ENCODE measurements around the gene ZFP91. TPM values are rescaled to one million over a fixed set of nuclear protein-coding genes. Genes with fewer than 3 reads are reported as not detected.

The ZFP91 gene
- total and polyA plus RNA-seq, 2 experiments from 2014 or later: 21.4 to 59.0 TPM

GRCh38 chr11:58654908-58655296, 76.0 kb downstream of the ZFP91 start:
- H3K9me3 ChIP-seq (ENCODE audit: low read depth): no peaks in the 10 kb centered on the region
- no peak overlapping the region for H3K27ac ChIP-seq
- H2AFZ ChIP-seq: no peak overlapping the region
- no peak overlapping the region for H3K9ac ChIP-seq
- in situ Hi-C loops (cut with MboI): loop anchor here (10.0 kb wide), 1 partner anchor 130 kb away; no protein-coding TSS in a partner anchor
- WGBS, 2 experiments (ENCODE audit: low coverage in 1 of 2, low lambda C conversion rate in 2 of 2, missing lambda C conversion rate in 2 of 2): 95% methylated on average over 1 of the region's 1 CpG
- no peaks in the 10 kb centered on the region for H3K9me2 ChIP-seq (ENCODE audit: insufficient read depth)
- H4K20me1 ChIP-seq (ENCODE audit: insufficient read depth): no peaks in the 10 kb centered on the region
- no peaks in the 10 kb centered on the region for H3F3A ChIP-seq (ENCODE audit: insufficient read depth)
- no peaks in the 10 kb centered on the region for H3K79me2 ChIP-seq (ENCODE audit: insufficient read depth)
- no peaks in the 10 kb centered on the region for H3K4me1 ChIP-seq (ENCODE audit: insufficient read depth)
- no peak overlapping the region for H3K4me2 ChIP-seq (ENCODE audit: unreplicated experiment)
- H3K36me3 ChIP-seq (ENCODE audit: low read depth): no peaks in the 10 kb centered on the region
- no peaks in the 10 kb centered on the region for H3K27me3 ChIP-seq (replicated peaks; ENCODE audit: insufficient read depth)
- TF ChIP-seq EZH2phosphoT487 (IDR thresholded peaks at IDR 0.05; ENCODE audit: insufficient read depth, low read depth) (no peak), EZH2 (IDR thresholded peaks at IDR 0.05; ENCODE audit: insufficient read depth, poor library complexity, severe bottlenecking) (no peak)
- H3K4me3 ChIP-seq: no peak overlapping the region
- DNase-seq: no peak

- TF ChIP-seq EZH2phosphoT487 (IDR thresholded peaks at IDR 0.05; ENCODE audit: insufficient read depth, low read depth) (no peak), EZH2 (IDR thresholded peaks at IDR 0.05; ENCODE audit: insufficient read depth, poor library complexity, severe bottlenecking) (no peak)
- no peak overlapping the region for H3K4me3 ChIP-seq
- H3K36me3 ChIP-seq (ENCODE audit: low read depth): no peaks in the 10 kb centered on the region
- in situ Hi-C loops (cut with MboI): loop anchor here (10.0 kb wide), 1 partner anchor 128 kb away; no protein-coding TSS in a partner anchor
- H3K9me3 ChIP-seq (ENCODE audit: low read depth): no peaks in the 10 kb centered on the region
- H4K20me1 ChIP-seq (ENCODE audit: insufficient read depth): no peaks in the 10 kb centered on the region
- H3K79me2 ChIP-seq (ENCODE audit: insufficient read depth): no peaks in the 10 kb centered on the region
- 92 to 100% methylated on average over 2 of the region's 2 CpGs for WGBS, 2 experiments (ENCODE audit: low coverage in 1 of 2, low lambda C conversion rate in 2 of 2, missing lambda C conversion rate in 2 of 2)
- H3K9ac ChIP-seq: no peak overlapping the region
- no peak for DNase-seq
- no peak overlapping the region for H3K4me2 ChIP-seq (ENCODE audit: unreplicated experiment)
- no peak overlapping the region for H3K27ac ChIP-seq
- no peaks in the 10 kb centered on the region for H3K4me1 ChIP-seq (ENCODE audit: insufficient read depth)
- H3K27me3 ChIP-seq (replicated peaks; ENCODE audit: insufficient read depth): no peaks in the 10 kb centered on the region
- no peak overlapping the region for H2AFZ ChIP-seq
- H3F3A ChIP-seq (ENCODE audit: insufficient read depth): no peaks in the 10 kb centered on the region
- no peaks in the 10 kb centered on the region for H3K9me2 ChIP-seq (ENCODE audit: insufficient read depth)
These were observed 77.5 kb downstream of the ZFP91 start for GRCh38 chr11:58656348-58656747.

- TF ChIP-seq EZH2phosphoT487 (IDR thresholded peaks at IDR 0.05; ENCODE audit: insufficient read depth, low read depth) (no peak), EZH2 (IDR thresholded peaks at IDR 0.05; ENCODE audit: insufficient read depth, poor library complexity, severe bottlenecking) (no peak)
These were observed 79.8 kb downstream of the ZFP91 start for GRCh38 chr11:58658623-58659022.

GRCh38 chr11:58659404-58659803, 80.5 kb downstream of the ZFP91 start:
- TF ChIP-seq EZH2 (IDR thresholded peaks at IDR 0.05; ENCODE audit: insufficient read depth, poor library complexity, severe bottlenecking): no peak
- TF ChIP-seq EZH2phosphoT487 (IDR thresholded peaks at IDR 0.05; ENCODE audit: insufficient read depth, low read depth): no peak
- no peaks in the 10 kb centered on the region; the same call in 1 of the 2 replicates for H3K27me3 ChIP-seq (replicated peaks; ENCODE audit: insufficient read depth)
- no peak overlapping the region for H3K9ac ChIP-seq
- in situ Hi-C loops (cut with MboI): loop anchor here (10.0 kb wide), 1 partner anchor 125 kb away; no protein-coding TSS in a partner anchor
- no peaks in the 10 kb centered on the region for H3F3A ChIP-seq (ENCODE audit: insufficient read depth)
- H3K79me2 ChIP-seq (ENCODE audit: insufficient read depth): no peaks in the 10 kb centered on the region
- H3K9me3 ChIP-seq (ENCODE audit: low read depth): no peaks in the 10 kb centered on the region
- no peaks in the 10 kb centered on the region for H3K4me1 ChIP-seq (ENCODE audit: insufficient read depth)
- 44 to 52% methylated on average over 2 of the region's 2 CpGs for WGBS, 2 experiments (ENCODE audit: low coverage in 1 of 2, low lambda C conversion rate in 2 of 2, missing lambda C conversion rate in 2 of 2)
- DNase-seq: no peak
- H4K20me1 ChIP-seq (ENCODE audit: insufficient read depth): no peaks in the 10 kb centered on the region
- H3K36me3 ChIP-seq (ENCODE audit: low read depth): no peaks in the 10 kb centered on the region
- no peaks in the 10 kb centered on the region for H3K9me2 ChIP-seq (ENCODE audit: insufficient read depth)
- H3K4me2 ChIP-seq (ENCODE audit: unreplicated experiment): no peak overlapping the region
- no peak overlapping the region for H2AFZ ChIP-seq
- no peak overlapping the region for H3K27ac ChIP-seq
- no peak overlapping the region for H3K4me3 ChIP-seq

More at GRCh38 chr11:58658623-58659022, 79.8 kb downstream of the ZFP91 start:
- no peak overlapping the region for H3K27ac ChIP-seq
- no peak overlapping the region for H3K4me3 ChIP-seq
- in situ Hi-C loops (cut with MboI): loop anchor here (10.0 kb wide), 1 partner anchor 126 kb away; no protein-coding TSS in a partner anchor
- H3K79me2 ChIP-seq (ENCODE audit: insufficient read depth): no peaks in the 10 kb centered on the region
- H3K4me2 ChIP-seq (ENCODE audit: unreplicated experiment): no peak overlapping the region
- H2AFZ ChIP-seq: no peak overlapping the region
- H3F3A ChIP-seq (ENCODE audit: insufficient read depth): no peaks in the 10 kb centered on the region
- no peaks in the 10 kb centered on the region; the same call in 1 of the 2 replicates for H3K27me3 ChIP-seq (replicated peaks; ENCODE audit: insufficient read depth)
- H3K9me2 ChIP-seq (ENCODE audit: insufficient read depth): no peaks in the 10 kb centered on the region
- no peaks in the 10 kb centered on the region for H3K9me3 ChIP-seq (ENCODE audit: low read depth)
- H3K9ac ChIP-seq: no peak overlapping the region
- WGBS, 2 experiments (ENCODE audit: low coverage in 1 of 2, low lambda C conversion rate in 2 of 2, missing lambda C conversion rate in 2 of 2): 46 to 48% methylated on average over 3 of the region's 3 CpGs
- no peak for DNase-seq
- no peaks in the 10 kb centered on the region for H3K4me1 ChIP-seq (ENCODE audit: insufficient read depth)
- H3K36me3 ChIP-seq (ENCODE audit: low read depth): no peaks in the 10 kb centered on the region
- H4K20me1 ChIP-seq (ENCODE audit: insufficient read depth): no peaks in the 10 kb centered on the region

Measured in GM23248 (cell line).